ENCODE results near the gene MINDY1.

Gene MINDY1

DNA sequence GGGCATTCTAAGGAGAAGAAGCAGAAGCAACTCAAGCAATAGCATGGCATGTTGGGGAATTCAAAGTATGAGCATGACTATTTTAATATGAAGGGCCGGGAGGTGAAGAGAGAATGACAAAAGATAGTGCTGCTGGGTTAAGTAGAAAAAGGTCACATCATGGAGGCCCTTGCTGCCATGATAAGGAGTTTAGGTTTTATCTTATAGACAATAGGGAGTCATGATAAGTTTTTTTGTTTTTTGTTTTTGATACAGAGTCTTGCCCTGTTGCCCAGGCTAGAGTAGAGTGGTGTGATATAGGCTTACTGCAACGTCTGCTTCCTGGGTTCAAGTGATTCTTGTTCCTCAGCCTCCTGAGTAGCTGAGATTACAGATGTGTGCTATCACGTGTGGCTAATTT lies 32.8 kb upstream of the MINDY1 start:
- Histone ChIP-seq H3K27me3 (ENCODE audit: control insufficient read depth, insufficient read depth, low read length) (no peaks in the 10 kb centered on the region), H3K4me1 (ENCODE audit: control insufficient read depth, insufficient read depth, low read length) (peaks cover 15% of the 10 kb centered on the region), H3K4me3 (ENCODE audit: low read length) (no peak overlapping the region)

DNA sequence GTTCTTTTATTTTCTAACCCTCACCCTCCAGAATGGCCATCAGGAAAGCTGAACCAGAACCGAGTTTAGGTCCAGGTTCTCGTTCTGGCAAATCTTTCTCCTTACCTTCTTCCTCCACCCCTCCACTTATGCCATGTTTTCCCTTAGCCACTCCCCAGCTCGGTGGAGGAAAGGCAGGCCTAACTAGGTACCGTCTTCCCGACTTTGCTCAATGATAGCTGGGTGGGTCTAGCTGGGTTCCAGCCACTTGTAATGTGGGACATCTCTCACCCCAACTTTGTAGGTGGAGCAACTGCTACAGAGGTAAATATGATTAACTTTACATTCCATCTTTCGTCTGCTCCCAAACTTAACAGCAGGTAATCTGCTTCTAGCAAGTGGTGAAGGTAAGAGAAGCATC lies 30.3 kb upstream of the MINDY1 start:
- Histone ChIP-seq H3K4me1 (ENCODE audit: control insufficient read depth, insufficient read depth, low read length) (peaks cover 15% of the 10 kb centered on the region), H3K9ac (ENCODE audit: low read length) (no peak overlapping the region), H3K4me3 (ENCODE audit: low read length) (no peak overlapping the region)

More for the DNA sequence above, 32.8 kb upstream of the MINDY1 start:
- Histone ChIP-seq H3K9ac (ENCODE audit: low read length) (no peak overlapping the region), H3K36me3 (ENCODE audit: control insufficient read depth, insufficient read depth, low read length) (no peaks in the 10 kb centered on the region), H3K9me3 (ENCODE audit: control insufficient read depth, low read length) (no peaks in the 10 kb centered on the region)

DNA sequence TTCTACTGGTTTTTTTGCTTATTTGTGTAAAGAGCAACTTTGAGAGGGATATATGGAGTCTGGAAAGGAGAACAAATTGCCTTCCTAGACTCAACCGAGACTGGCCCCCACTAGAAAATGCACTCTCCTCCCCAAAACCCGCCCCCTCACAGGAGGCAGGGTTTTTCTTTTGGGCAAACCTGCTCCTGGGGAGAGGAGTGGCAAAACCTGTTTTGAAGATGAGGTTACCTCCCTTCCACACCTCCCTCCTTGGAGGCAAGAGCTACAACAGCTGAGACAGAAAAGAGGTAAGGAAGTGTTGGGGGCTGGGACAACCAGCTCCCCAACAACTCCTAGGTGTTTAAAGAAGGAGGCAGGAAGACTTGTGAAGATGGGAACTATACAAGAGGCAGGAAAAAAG lies 29.7 kb upstream of the MINDY1 start, which contains the start of gene BNIPL:
Gene BNIPL, plus strand, starts transcription at position 231 of the 400 bp plus-strand sequence. Its CDS starts 140 bp downstream, at position 371.
- no peaks in the 10 kb centered on the region for H3K27me3 ChIP-seq (ENCODE audit: control insufficient read depth, insufficient read depth, low read length)
- no peak within 1 kb of the TSS for H3K4me3 ChIP-seq (ENCODE audit: low read length)
- peaks cover 15% of the 10 kb centered on the region for H3K4me1 ChIP-seq (ENCODE audit: control insufficient read depth, insufficient read depth, low read length)
- no peaks in the 10 kb centered on the region for H3K9me3 ChIP-seq (ENCODE audit: control insufficient read depth, low read length)
- H3K36me3 ChIP-seq (ENCODE audit: control insufficient read depth, insufficient read depth, low read length) = no peaks in the 10 kb centered on the region
- H3K9ac ChIP-seq (ENCODE audit: low read length) = no peak within 1 kb of the TSS

More for the DNA sequence above, 30.3 kb upstream of the MINDY1 start:
- Histone ChIP-seq H3K27me3 (ENCODE audit: control insufficient read depth, insufficient read depth, low read length) (no peaks in the 10 kb centered on the region), H3K36me3 (ENCODE audit: control insufficient read depth, insufficient read depth, low read length) (no peaks in the 10 kb centered on the region), H3K9me3 (ENCODE audit: control insufficient read depth, low read length) (no peaks in the 10 kb centered on the region)

GRCh38 chr1:151035167-151035566 lies 28.5 kb upstream of the MINDY1 start:
- no peaks in the 10 kb centered on the region for H3K36me3 ChIP-seq (ENCODE audit: control insufficient read depth, insufficient read depth, low read length)

DNA sequence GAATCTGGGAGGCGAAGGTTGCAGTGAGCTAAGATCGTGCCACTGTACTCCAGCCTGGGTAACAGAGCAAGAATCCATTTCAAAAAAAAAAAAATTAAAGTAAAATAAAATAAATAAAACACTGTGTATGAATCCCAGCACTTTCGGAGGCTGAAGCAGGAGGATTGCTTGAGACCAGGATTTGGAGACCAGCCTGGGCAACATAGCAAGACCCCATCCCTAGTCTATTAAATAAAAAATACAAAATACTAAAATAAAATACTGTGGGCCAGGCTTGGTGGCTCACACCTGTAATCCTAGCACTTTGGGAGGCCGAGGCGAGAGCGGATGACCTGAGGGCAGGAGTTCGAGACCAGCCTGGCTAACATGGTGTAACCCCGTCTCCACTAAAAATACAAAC lies 25.5 kb upstream of the MINDY1 start:
- H3K36me3 ChIP-seq (ENCODE audit: control insufficient read depth, insufficient read depth, low read length) = no peaks in the 10 kb centered on the region
- H3K27me3 ChIP-seq (ENCODE audit: control insufficient read depth, insufficient read depth, low read length) = no peaks in the 10 kb centered on the region
- H3K4me1 ChIP-seq (ENCODE audit: control insufficient read depth, insufficient read depth, low read length) = peaks cover 15% of the 10 kb centered on the region
- H3K4me3 ChIP-seq (ENCODE audit: low read length) = no peak overlapping the region
- no peak overlapping the region for H3K9ac ChIP-seq (ENCODE audit: low read length)
- no peaks in the 10 kb centered on the region for H3K9me3 ChIP-seq (ENCODE audit: control insufficient read depth, low read length)

More at GRCh38 chr1:151035167-151035566, 28.5 kb upstream of the MINDY1 start:
- no peaks in the 10 kb centered on the region for H3K9me3 ChIP-seq (ENCODE audit: control insufficient read depth, low read length)
- peaks cover 15% of the 10 kb centered on the region for H3K4me1 ChIP-seq (ENCODE audit: control insufficient read depth, insufficient read depth, low read length)
- H3K9ac ChIP-seq (ENCODE audit: low read length) = no peak overlapping the region
- no peaks in the 10 kb centered on the region for H3K27me3 ChIP-seq (ENCODE audit: control insufficient read depth, insufficient read depth, low read length)
- H3K4me3 ChIP-seq (ENCODE audit: low read length) = no peak overlapping the region

GRCh38 chr1:151026460-151026859 lies 19.8 kb upstream of the MINDY1 start:
- Histone ChIP-seq H3K4me3 (ENCODE audit: low read length) (no peak overlapping the region), H3K9ac (ENCODE audit: low read length) (no peak overlapping the region), H3K36me3 (ENCODE audit: control insufficient read depth, insufficient read depth, low read length) (no peaks in the 10 kb centered on the region)

DNA sequence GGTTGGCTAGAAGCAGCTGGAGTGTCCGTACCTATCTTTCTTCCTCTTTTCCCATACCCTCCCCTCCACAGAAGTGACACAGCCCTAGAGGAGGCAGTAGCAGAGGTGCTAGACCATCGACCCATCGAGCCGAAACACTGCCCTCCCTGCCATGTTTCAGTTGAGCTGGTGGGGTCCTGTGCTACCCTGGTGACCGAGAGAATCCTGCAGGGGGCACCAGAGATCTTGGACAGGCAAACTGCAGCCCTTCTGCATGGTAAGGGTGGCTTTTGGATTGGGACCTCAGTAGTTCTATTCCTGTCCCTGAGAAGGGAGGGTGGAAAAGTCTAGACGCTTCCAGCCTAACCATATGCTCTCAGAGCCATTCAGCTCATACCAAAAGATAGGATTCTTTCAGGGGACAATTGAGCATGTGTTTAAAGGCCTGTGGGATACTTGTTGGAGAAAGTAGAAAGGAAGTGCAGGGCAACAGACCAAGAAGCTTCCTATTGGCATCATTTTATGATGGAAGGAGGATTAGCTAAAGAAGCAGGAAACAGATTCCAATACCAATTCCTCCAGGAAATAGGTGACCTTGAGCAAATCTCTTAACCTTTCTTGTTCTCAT lies 17.9 kb upstream of the MINDY1 start:
- Histone ChIP-seq H3K4me3 (ENCODE audit: low read length) (no peak overlapping the region), H3K9me3 (ENCODE audit: control insufficient read depth, low read length) (no peaks in the 10 kb centered on the region), H3K4me1 (ENCODE audit: control insufficient read depth, insufficient read depth, low read length) (peaks cover 7% of the 10 kb centered on the region), H3K9ac (ENCODE audit: low read length) (peak overlapping the region; percentile 41), H3K36me3 (ENCODE audit: control insufficient read depth, insufficient read depth, low read length) (no peaks in the 10 kb centered on the region), H3K27me3 (ENCODE audit: control insufficient read depth, insufficient read depth, low read length) (no peaks in the 10 kb centered on the region)

More at GRCh38 chr1:151026460-151026859, 19.8 kb upstream of the MINDY1 start:
- no peaks in the 10 kb centered on the region for H3K9me3 ChIP-seq (ENCODE audit: control insufficient read depth, low read length)
- no peaks in the 10 kb centered on the region for H3K27me3 ChIP-seq (ENCODE audit: control insufficient read depth, insufficient read depth, low read length)
- peaks cover 7% of the 10 kb centered on the region for H3K4me1 ChIP-seq (ENCODE audit: control insufficient read depth, insufficient read depth, low read length)

DNA sequence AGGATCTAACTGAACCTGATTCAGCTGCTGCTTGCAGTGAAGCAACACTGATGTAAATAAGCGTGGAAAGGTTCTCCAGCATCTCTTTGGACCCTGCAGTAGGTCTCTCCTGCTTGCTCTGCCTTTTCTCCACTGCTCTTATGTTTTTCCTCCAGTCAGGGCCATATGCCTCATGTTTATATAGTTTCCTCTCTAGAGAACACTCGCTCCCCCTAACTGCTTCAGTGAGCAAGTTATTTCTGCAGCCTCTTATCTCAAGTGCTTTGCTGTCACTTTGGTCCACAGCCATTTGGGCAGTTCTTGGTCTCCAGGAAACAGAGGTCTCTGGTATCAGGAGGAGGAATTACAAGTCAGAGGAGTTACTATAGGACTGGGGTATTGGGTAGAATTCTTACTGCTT lies 6.8 kb upstream of the MINDY1 start:
- H3K9ac ChIP-seq (ENCODE audit: low read length) = peak overlapping the region; percentile 9
- peaks cover 20% of the 10 kb centered on the region for H3K4me1 ChIP-seq (ENCODE audit: control insufficient read depth, insufficient read depth, low read length)
- no peaks in the 10 kb centered on the region for H3K36me3 ChIP-seq (ENCODE audit: control insufficient read depth, insufficient read depth, low read length)
- H3K9me3 ChIP-seq (ENCODE audit: control insufficient read depth, low read length) = no peaks in the 10 kb centered on the region
- no peaks in the 10 kb centered on the region for H3K27me3 ChIP-seq (ENCODE audit: control insufficient read depth, insufficient read depth, low read length)
- no peak overlapping the region for H3K4me3 ChIP-seq (ENCODE audit: low read length)

DNA sequence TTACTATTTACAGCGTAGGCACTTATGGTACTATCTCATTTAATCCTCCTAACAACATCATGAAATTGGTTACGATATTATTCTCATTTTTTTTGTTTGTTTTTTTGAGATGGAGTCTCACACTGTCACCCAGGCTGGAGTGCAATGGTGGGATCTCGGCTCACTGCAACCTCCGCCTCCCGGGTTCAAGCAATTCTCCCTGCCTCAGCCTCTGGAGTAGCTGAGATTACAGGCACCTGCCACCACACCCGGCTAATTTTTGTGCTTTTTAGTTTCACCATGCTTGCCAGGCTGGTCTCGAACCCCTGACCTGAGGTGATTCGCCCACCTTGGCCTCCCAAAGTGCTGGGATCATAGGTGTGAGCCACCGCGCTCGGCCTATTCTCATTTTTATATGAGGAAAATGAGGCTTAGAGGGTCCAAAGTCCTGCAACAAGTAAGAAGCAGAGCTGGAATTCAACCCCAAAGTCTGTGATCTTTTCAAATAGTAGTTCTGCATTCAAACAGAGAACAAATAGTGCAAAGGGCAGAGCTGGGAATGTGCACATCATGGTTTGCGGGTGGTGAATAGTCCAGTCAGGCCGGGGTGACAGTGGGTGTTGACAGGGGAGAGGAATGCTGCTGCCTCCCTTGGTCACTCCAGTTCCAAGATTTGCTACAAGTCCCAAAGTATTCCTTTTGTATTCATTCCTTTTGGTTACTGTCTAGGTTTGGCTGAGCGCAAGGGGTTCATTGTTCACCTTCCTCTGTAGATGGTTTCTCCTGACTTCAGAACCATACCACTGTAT lies 6.2 kb upstream of the MINDY1 start:
- Histone ChIP-seq H3K4me1 (ENCODE audit: control insufficient read depth, insufficient read depth, low read length) (peaks cover 22% of the 10 kb centered on the region), H3K4me3 (ENCODE audit: low read length) (no peak overlapping the region), H3K27me3 (ENCODE audit: control insufficient read depth, insufficient read depth, low read length) (no peaks in the 10 kb centered on the region), H3K9me3 (ENCODE audit: control insufficient read depth, low read length) (no peaks in the 10 kb centered on the region), H3K9ac (ENCODE audit: low read length) (peak overlapping the region; percentile 9), H3K36me3 (ENCODE audit: control insufficient read depth, insufficient read depth, low read length) (no peaks in the 10 kb centered on the region)

DNA sequence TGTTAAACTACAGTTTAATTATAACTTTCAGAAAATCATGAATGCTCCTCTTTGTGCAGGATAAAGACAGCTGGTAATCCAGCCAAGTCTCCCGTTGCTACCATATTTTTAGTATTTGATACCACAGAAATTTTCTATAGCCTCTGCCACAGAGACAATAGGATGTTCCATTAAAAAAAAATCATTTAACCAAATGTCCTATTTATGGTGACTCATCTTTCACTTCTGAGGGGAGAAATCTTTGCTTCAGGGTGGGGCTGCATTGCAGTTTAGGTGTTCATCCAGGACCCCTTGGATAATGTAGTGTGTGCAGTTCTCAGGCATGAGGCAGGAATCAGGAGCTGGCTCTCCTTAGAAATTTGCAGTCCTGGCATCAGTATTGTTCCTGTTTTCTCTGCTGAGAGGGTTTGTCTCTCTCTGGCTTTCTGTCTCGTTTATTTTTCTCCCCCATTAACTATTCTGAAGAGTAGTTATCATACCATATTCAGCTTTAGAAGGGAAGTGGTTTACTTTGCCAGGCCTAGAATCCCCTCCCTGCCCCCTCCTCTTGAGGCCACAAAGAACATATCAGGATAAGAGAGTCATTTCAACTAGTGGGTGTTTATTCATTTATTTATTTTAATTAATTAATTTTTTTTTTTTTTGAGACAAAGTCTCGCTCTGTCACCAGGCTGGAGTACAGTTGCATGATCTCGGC lies 4.6 kb upstream of the MINDY1 start:
- Histone ChIP-seq H3K9ac (ENCODE audit: low read length) (no peak overlapping the region), H3K36me3 (ENCODE audit: control insufficient read depth, insufficient read depth, low read length) (no peaks in the 10 kb centered on the region), H3K4me1 (ENCODE audit: control insufficient read depth, insufficient read depth, low read length) (peaks cover 33% of the 10 kb centered on the region), H3K4me3 (ENCODE audit: low read length) (no peak overlapping the region), H3K9me3 (ENCODE audit: control insufficient read depth, low read length) (no peaks in the 10 kb centered on the region), H3K27me3 (ENCODE audit: control insufficient read depth, insufficient read depth, low read length) (no peaks in the 10 kb centered on the region)

DNA sequence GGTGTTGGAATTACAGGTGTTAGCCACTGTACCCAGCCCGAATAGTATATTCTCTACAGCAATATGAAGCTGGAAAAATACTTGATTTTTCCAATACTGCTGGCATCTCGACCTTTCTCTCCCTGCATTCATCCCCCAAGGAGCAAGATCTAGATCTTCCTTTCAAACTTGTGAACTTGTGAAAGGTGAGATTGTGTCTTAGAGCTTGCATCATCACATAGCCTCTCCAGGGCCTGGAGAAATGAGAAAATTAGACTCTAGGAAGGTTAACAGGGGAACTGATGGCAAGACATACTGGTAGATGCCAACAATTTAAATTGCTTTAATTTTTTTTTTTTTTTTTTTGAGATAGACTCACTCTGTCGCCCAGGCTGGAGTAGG lies 3.6 kb upstream of the MINDY1 start:
- Histone ChIP-seq H3K27me3 (ENCODE audit: control insufficient read depth, insufficient read depth, low read length) (no peaks in the 10 kb centered on the region), H3K9ac (ENCODE audit: low read length) (no peak overlapping the region), H3K4me3 (ENCODE audit: low read length) (no peak overlapping the region), H3K9me3 (ENCODE audit: control insufficient read depth, low read length) (no peaks in the 10 kb centered on the region), H3K4me1 (ENCODE audit: control insufficient read depth, insufficient read depth, low read length) (peaks cover 33% of the 10 kb centered on the region), H3K36me3 (ENCODE audit: control insufficient read depth, insufficient read depth, low read length) (no peaks in the 10 kb centered on the region)

Measured in mucosa of stomach (tissue), 1 donor.